Measurements from ENCODE around the gene COX7B. TPM values are rescaled to one million over a fixed set of nuclear protein-coding genes. Genes with fewer than 3 reads are reported as not detected.
"Not testable (repeated sequence)": the region's sequence is repeated elsewhere in the genome, so short reads cannot be mapped to it uniquely, and the experiment has no call there.

COX7B gene
- total and polyA plus RNA-seq, 4 donors: 127 to 784 (median 255) TPM

GRCh38 chrX:77935886-77936285, 36.6 kb downstream of the COX7B start:
- DNase-seq (no peak), ATAC-seq (ENCODE audit: low FRiP score) (no peak)
- H3K4me3 ChIP-seq (ENCODE audit: low read length in 2 of 2): no peak overlapping the region
- H3K27me3 ChIP-seq (ENCODE audit: control insufficient read depth in 1 of 2, insufficient read depth in 2 of 2, low read length in 1 of 2): no peaks in the 10 kb centered on the region
- intact Hi-C loops (cut with DNase I): no loop called here
- no peaks in the 10 kb centered on the region for H3K9me3 ChIP-seq (ENCODE audit: control insufficient read depth, low read length)
- H3K4me1 ChIP-seq (ENCODE audit: control insufficient read depth in 1 of 2, insufficient read depth in 2 of 2, low read length in 2 of 2): peaks cover 0 to 2% of the 10 kb centered on the region in 2 donors
- 53 to 76% methylated on average over 1 of the region's 1 CpG for WGBS, 2 donors
- H3K27ac ChIP-seq (ENCODE audit: low read depth in 1 of 2, low read length in 2 of 2): no peak overlapping the region
- H3K36me3 ChIP-seq (ENCODE audit: control insufficient read depth in 1 of 2, insufficient read depth in 2 of 2, low read length in 1 of 2): no peaks in the 10 kb centered on the region

- intact Hi-C loops (cut with DNase I): no loop called here
- no peaks in the 10 kb centered on the region for H3K9me3 ChIP-seq (ENCODE audit: control insufficient read depth, low read length)
- H3K4me1 ChIP-seq (ENCODE audit: control insufficient read depth in 1 of 2, insufficient read depth in 2 of 2, low read length in 2 of 2): peaks cover 0 to 2% of the 10 kb centered on the region in 2 donors
- H3K27ac ChIP-seq (ENCODE audit: low read depth in 1 of 2, low read length in 2 of 2): no peak overlapping the region
- H3K36me3 ChIP-seq (ENCODE audit: control insufficient read depth in 1 of 2, insufficient read depth in 2 of 2, low read length in 1 of 2): no peaks in the 10 kb centered on the region
- H3K4me3 ChIP-seq (ENCODE audit: low read length in 2 of 2): no peak overlapping the region
- H3K27me3 ChIP-seq (ENCODE audit: control insufficient read depth in 1 of 2, insufficient read depth in 2 of 2, low read length in 1 of 2): no peaks in the 10 kb centered on the region
- DNase-seq (no peak), ATAC-seq (ENCODE audit: low FRiP score) (no peak)
Measured at GRCh38 chrX:77936299-77936698, 37.0 kb downstream of the COX7B start.

GRCh38 chrX:77937291-77937690, 38.0 kb downstream of the COX7B start:
- Histone ChIP-seq H3K4me3 (ENCODE audit: low read length in 2 of 2) (no peak overlapping the region), H3K27ac (ENCODE audit: low read depth in 1 of 2, low read length in 2 of 2) (no peak overlapping the region), H3K27me3 (ENCODE audit: control insufficient read depth in 1 of 2, insufficient read depth in 2 of 2, low read length in 1 of 2) (no peaks in the 10 kb centered on the region), H3K9me3 (ENCODE audit: control insufficient read depth, low read length) (no peaks in the 10 kb centered on the region), H3K4me1 (ENCODE audit: control insufficient read depth in 1 of 2, insufficient read depth in 2 of 2, low read length in 2 of 2) (peaks cover 0 to 2% of the 10 kb centered on the region in 2 donors), H3K36me3 (ENCODE audit: control insufficient read depth in 1 of 2, insufficient read depth in 2 of 2, low read length in 1 of 2) (no peaks in the 10 kb centered on the region)
- WGBS, 2 donors: 15 to 16% methylated on average over 3 of the region's 3 CpGs
- DNase-seq (no peak), ATAC-seq (ENCODE audit: low FRiP score) (no peak)
- intact Hi-C loops (cut with DNase I): no loop called here

- Histone ChIP-seq H3K4me3 (ENCODE audit: low read length in 2 of 2) (no peak overlapping the region), H3K9me3 (ENCODE audit: control insufficient read depth, low read length) (no peaks in the 10 kb centered on the region), H3K27ac (ENCODE audit: low read depth in 1 of 2, low read length in 2 of 2) (no peak overlapping the region), H3K27me3 (ENCODE audit: control insufficient read depth in 1 of 2, insufficient read depth in 2 of 2, low read length in 1 of 2) (no peaks in the 10 kb centered on the region), H3K36me3 (ENCODE audit: control insufficient read depth in 1 of 2, insufficient read depth in 2 of 2, low read length in 1 of 2) (no peaks in the 10 kb centered on the region), H3K4me1 (ENCODE audit: control insufficient read depth in 1 of 2, insufficient read depth in 2 of 2, low read length in 2 of 2) (peaks cover 0 to 2% of the 10 kb centered on the region in 2 donors)
- WGBS, 2 donors: 82 to 96% methylated on average over 4 of the region's 4 CpGs
- DNase-seq: no peak
- intact Hi-C loops (cut with DNase I): no loop called here
- ATAC-seq (ENCODE audit: low FRiP score): no peak
Measured at GRCh38 chrX:77938083-77938680, 38.9 kb downstream of the COX7B start.

- intact Hi-C loops (cut with DNase I); H3K27ac ChIP-seq (ENCODE audit: low read depth in 1 of 2, low read length in 2 of 2); H3K4me3 ChIP-seq (ENCODE audit: low read length in 2 of 2); H3K27me3 ChIP-seq (ENCODE audit: control insufficient read depth in 1 of 2, insufficient read depth in 2 of 2, low read length in 1 of 2); H3K36me3 ChIP-seq (ENCODE audit: control insufficient read depth in 1 of 2, insufficient read depth in 2 of 2, low read length in 1 of 2); H3K4me1 ChIP-seq (ENCODE audit: control insufficient read depth in 1 of 2, insufficient read depth in 2 of 2, low read length in 2 of 2); DNase-seq; H3K9me3 ChIP-seq (ENCODE audit: control insufficient read depth, low read length); ATAC-seq (ENCODE audit: low FRiP score): not testable (repeated sequence)
- 90 to 98% methylated on average over 6 of the region's 6 CpGs for WGBS, 2 donors
Measured at GRCh38 chrX:77945031-77945430, 45.8 kb downstream of the COX7B start.

GRCh38 chrX:77945910-77946545, 46.8 kb downstream of the COX7B start:
- Histone ChIP-seq H3K27ac (ENCODE audit: low read depth in 1 of 2, low read length in 2 of 2) (no peak overlapping the region), H3K27me3 (ENCODE audit: control insufficient read depth in 1 of 2, insufficient read depth in 2 of 2, low read length in 1 of 2) (no peaks in the 10 kb centered on the region), H3K4me1 (ENCODE audit: control insufficient read depth in 1 of 2, insufficient read depth in 2 of 2, low read length in 2 of 2) (peaks cover 0 to 5% of the 10 kb centered on the region in 2 donors), H3K4me3 (ENCODE audit: low read length in 2 of 2) (no peak overlapping the region), H3K9me3 (ENCODE audit: control insufficient read depth, low read length) (no peaks in the 10 kb centered on the region), H3K36me3 (ENCODE audit: control insufficient read depth in 1 of 2, insufficient read depth in 2 of 2, low read length in 1 of 2) (no peaks in the 10 kb centered on the region)
- 84 to 94% methylated on average over 7 of the region's 7 CpGs for WGBS, 2 donors
- intact Hi-C loops (cut with DNase I): no loop called here
- DNase-seq: no peak
- ATAC-seq (ENCODE audit: low FRiP score): no peak

GRCh38 chrX:77946571-77946970, 47.3 kb downstream of the COX7B start:
- DNase-seq: no peak
- no peak overlapping the region for H3K4me3 ChIP-seq (ENCODE audit: low read length in 2 of 2)
- H3K36me3 ChIP-seq (ENCODE audit: control insufficient read depth in 1 of 2, insufficient read depth in 2 of 2, low read length in 1 of 2): no peaks in the 10 kb centered on the region
- no peaks in the 10 kb centered on the region for H3K9me3 ChIP-seq (ENCODE audit: control insufficient read depth, low read length)
- H3K27ac ChIP-seq (ENCODE audit: low read depth in 1 of 2, low read length in 2 of 2): no peak overlapping the region
- no peak for ATAC-seq (ENCODE audit: low FRiP score)
- intact Hi-C loops (cut with DNase I): no loop called here
- 78 to 93% methylated on average over 2 of the region's 2 CpGs for WGBS, 2 donors
- peaks cover 0 to 5% of the 10 kb centered on the region in 2 donors for H3K4me1 ChIP-seq (ENCODE audit: control insufficient read depth in 1 of 2, insufficient read depth in 2 of 2, low read length in 2 of 2)
- no peaks in the 10 kb centered on the region for H3K27me3 ChIP-seq (ENCODE audit: control insufficient read depth in 1 of 2, insufficient read depth in 2 of 2, low read length in 1 of 2)

GRCh38 chrX:77949840-77950239, 50.6 kb downstream of the COX7B start:
- WGBS, 2 donors: 44 to 45% methylated on average over 2 of the region's 2 CpGs
- no peak for DNase-seq
- Histone ChIP-seq H3K4me3 (ENCODE audit: low read length in 2 of 2) (no peak overlapping the region), H3K27me3 (ENCODE audit: control insufficient read depth in 1 of 2, insufficient read depth in 2 of 2, low read length in 1 of 2) (no peaks in the 10 kb centered on the region), H3K4me1 (ENCODE audit: control insufficient read depth in 1 of 2, insufficient read depth in 2 of 2, low read length in 2 of 2) (peaks cover 1 to 5% of the 10 kb centered on the region in 2 donors), H3K36me3 (ENCODE audit: control insufficient read depth in 1 of 2, insufficient read depth in 2 of 2, low read length in 1 of 2) (no peaks in the 10 kb centered on the region), H3K9me3 (ENCODE audit: control insufficient read depth, low read length) (no peaks in the 10 kb centered on the region), H3K27ac (ENCODE audit: low read depth in 1 of 2, low read length in 2 of 2) (no peak overlapping the region)
- no peak for ATAC-seq (ENCODE audit: low FRiP score)
- intact Hi-C loops (cut with DNase I): no loop called here

- ATAC-seq (ENCODE audit: low FRiP score) (no peak), DNase-seq (no peak)
- Histone ChIP-seq H3K27me3 (ENCODE audit: control insufficient read depth in 1 of 2, insufficient read depth in 2 of 2, low read length in 1 of 2) (no peaks in the 10 kb centered on the region), H3K4me1 (ENCODE audit: control insufficient read depth in 1 of 2, insufficient read depth in 2 of 2, low read length in 2 of 2) (peaks cover 1 to 5% of the 10 kb centered on the region in 2 donors), H3K9me3 (ENCODE audit: control insufficient read depth, low read length) (no peaks in the 10 kb centered on the region), H3K27ac (ENCODE audit: low read depth in 1 of 2, low read length in 2 of 2) (no peak overlapping the region), H3K4me3 (ENCODE audit: low read length in 2 of 2) (no peak overlapping the region), H3K36me3 (ENCODE audit: control insufficient read depth in 1 of 2, insufficient read depth in 2 of 2, low read length in 1 of 2) (no peaks in the 10 kb centered on the region)
- WGBS, 2 donors: 67 to 78% methylated on average over 1 of the region's 1 CpG
- intact Hi-C loops (cut with DNase I): no loop called here
Measured at GRCh38 chrX:77952173-77952572, 52.9 kb downstream of the COX7B start.
